Tibial nerve (tissue), 4 donors: Measurements from ENCODE around the gene DPYSL4. TPM values are rescaled to one million over a fixed set of nuclear protein-coding genes. Genes with fewer than 3 reads are reported as not detected.

ENCODE experiments used
- DNase-seq, 2 donors: peaks; one replicate each; pipeline ENCODE4 v3.0.0-alpha.2; 2019; ENCODE audit warnings: low spot score in 2 of 2
- H3K27ac ChIP-seq, 4 donors: fragments of 200-600 bp; sonication (generic) in 3 of 4; one replicate each; pipeline ENCODE4 v1.5.1; 2017 to 2019; ENCODE audit warnings: mild to moderate bottlenecking in 1 of 4
- H3K27me3 ChIP-seq, 2 donors: fragments of 200-600 bp; sonication (generic) in 1 of 2; one replicate each; pipeline versions ENCODE4 v1.5.1 to v1.6.0; 2017 to 2019
- H3K36me3 ChIP-seq, 3 donors: fragments of 200-600 bp; sonication (generic); one replicate each; pipeline ENCODE4 v1.5.1; 2018 to 2019
- H3K4me1 ChIP-seq, 4 donors: fragments of 200-600 bp; sonication (generic) in 3 of 4; one replicate each; pipeline ENCODE4 v1.5.1; 2017 to 2019
- H3K4me3 ChIP-seq, 4 donors: fragments of 200-600 bp; sonication (generic) in 3 of 4; one replicate each; pipeline ENCODE4 v1.5.1; 2017 to 2019; ENCODE audit warnings: mild to moderate bottlenecking in 1 of 4, moderate library complexity in 1 of 4
- H3K9me3 ChIP-seq, 4 donors: fragments of 200-600 bp; sonication (generic) in 3 of 4; one replicate each; pipeline ENCODE4 v1.5.1; 2017 to 2019
- EP300 ChIP-seq, 2 donors: sonication (generic); formaldehyde crosslinking; IDR thresholded peaks; one replicate each; pipeline ENCODE4 v1.6.1; 2017; ENCODE audit warnings: antibody characterized with exemption in 2 of 2, mild to moderate bottlenecking in 1 of 2
- POLR2A ChIP-seq, 2 donors: fragments of 450-650 bp; IDR thresholded peaks; one replicate each; pipeline ENCODE4 v1.6.1; 2017; ENCODE audit warnings: antibody characterized with exemption in 2 of 2, mild to moderate bottlenecking in 2 of 2, moderate library complexity in 2 of 2
- WGBS, 2 donors: methylation state at CpG; one replicate each; pipeline ENCODE4 v1.1.5; 2018; 5-methylcytosine and 5-hydroxymethylcytosine counted together
- total RNA-seq, 4 donors: library from RNA; depleted of rRNA; stranded (reverse); fragments of >200 nt; gene quantifications; one replicate each; pipeline ENCODE4 v1.1.0, GENCODE V29; 2016
- TF ChIP-seq, protein P1 (sequence below), 5 experiments: fragments of 200-600 bp in 3 of 5; fragments of 450-650 bp in 2 of 5; sonication (generic) in 3 of 5; IDR thresholded peaks; one replicate each; pipeline ENCODE4 v1.5.1; 2016 to 2019; ENCODE audit warnings: antibody characterized with exemption in 5 of 5, mild to moderate bottlenecking in 3 of 5, moderate library complexity in 2 of 5

DPYSL4 gene
- total RNA-seq, 4 donors from 2014 or later: 0.21 to 3.1 (median 1.4) TPM

- Histone ChIP-seq H3K9me3 (no peaks in the 10 kb centered on the region), H3K27me3 (no peaks in the 10 kb centered on the region), H3K4me1 (no peaks in the 10 kb centered on the region), H3K27ac (no peak overlapping the region), H3K36me3 (peaks cover 0 to 7% (median 0%) of the 10 kb centered on the region in 3 donors), H3K4me3 (no peak overlapping the region)
- 74 to 86% methylated on average over 14 of the region's 14 CpGs for WGBS, 2 donors
- TF ChIP-seq POLR2A (IDR thresholded peaks at IDR 0.05): no peak
- no peak for TF ChIP-seq EP300 (IDR thresholded peaks at IDR 0.05)
- TF ChIP-seq, protein P1, sequence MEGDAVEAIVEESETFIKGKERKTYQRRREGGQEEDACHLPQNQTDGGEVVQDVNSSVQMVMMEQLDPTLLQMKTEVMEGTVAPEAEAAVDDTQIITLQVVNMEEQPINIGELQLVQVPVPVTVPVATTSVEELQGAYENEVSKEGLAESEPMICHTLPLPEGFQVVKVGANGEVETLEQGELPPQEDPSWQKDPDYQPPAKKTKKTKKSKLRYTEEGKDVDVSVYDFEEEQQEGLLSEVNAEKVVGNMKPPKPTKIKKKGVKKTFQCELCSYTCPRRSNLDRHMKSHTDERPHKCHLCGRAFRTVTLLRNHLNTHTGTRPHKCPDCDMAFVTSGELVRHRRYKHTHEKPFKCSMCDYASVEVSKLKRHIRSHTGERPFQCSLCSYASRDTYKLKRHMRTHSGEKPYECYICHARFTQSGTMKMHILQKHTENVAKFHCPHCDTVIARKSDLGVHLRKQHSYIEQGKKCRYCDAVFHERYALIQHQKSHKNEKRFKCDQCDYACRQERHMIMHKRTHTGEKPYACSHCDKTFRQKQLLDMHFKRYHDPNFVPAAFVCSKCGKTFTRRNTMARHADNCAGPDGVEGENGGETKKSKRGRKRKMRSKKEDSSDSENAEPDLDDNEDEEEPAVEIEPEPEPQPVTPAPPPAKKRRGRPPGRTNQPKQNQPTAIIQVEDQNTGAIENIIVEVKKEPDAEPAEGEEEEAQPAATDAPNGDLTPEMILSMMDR (IDR thresholded peaks at IDR 0.05): no peak
- no peak for DNase-seq
These were observed 58.3 kb downstream of the DPYSL4 start for GRCh38 chr10:132245056-132245455.

DNA sequence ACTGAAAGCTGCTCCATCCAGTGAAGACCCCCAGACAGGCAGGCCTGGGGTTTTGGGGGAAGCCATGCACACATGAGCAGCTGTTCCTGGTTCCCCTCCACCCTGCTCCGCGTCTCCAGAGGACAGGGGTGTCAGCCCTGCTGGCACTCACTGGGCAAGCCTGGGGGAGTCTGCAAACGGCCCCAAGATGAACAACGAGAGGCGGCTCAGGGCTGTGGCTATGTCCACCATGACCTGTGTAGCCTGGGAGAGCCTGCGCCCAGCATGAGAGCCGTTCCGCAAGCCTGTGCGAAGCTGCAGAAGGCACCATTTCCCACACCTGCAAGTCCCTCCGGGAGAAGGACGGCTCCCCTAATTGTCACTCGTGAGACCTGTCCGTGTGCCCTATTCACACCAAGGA is 59.5 kb downstream of the DPYSL4 start:
- Histone ChIP-seq H3K27me3 (no peaks in the 10 kb centered on the region), H3K27ac (no peak overlapping the region), H3K4me1 (no peaks in the 10 kb centered on the region), H3K4me3 (no peak overlapping the region), H3K9me3 (no peaks in the 10 kb centered on the region), H3K36me3 (peaks cover 0 to 7% (median 0%) of the 10 kb centered on the region in 3 donors)
- WGBS, 2 donors: 86% methylated on average over 11 to 13 of the region's 13 CpGs
- DNase-seq: no peak
- TF ChIP-seq POLR2A (IDR thresholded peaks at IDR 0.05) (no peak), EP300 (IDR thresholded peaks at IDR 0.05) (no peak)
- TF ChIP-seq, protein P1 (IDR thresholded peaks at IDR 0.05): no peak

DNA sequence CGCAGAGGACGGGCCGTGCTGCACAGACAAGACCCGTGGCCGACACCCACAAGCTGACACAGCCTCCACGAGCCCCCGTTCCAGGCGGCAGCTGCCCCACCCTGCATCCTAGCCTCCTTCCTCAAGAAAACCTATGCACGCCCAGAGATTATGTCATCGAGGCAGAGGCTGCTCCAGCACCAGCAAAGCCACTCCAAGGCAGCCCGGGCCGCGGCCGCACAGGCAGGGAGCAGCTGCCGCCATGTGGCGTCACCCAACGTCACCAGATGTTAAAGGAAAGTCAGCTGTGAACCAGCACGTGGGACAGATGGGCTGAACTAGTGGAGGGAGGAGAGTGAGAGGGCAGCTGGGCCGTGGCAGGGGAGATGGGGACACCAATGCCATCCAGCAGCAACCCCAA is 61.2 kb downstream of the DPYSL4 start:
- H3K27ac ChIP-seq: no peak overlapping the region
- no peak overlapping the region for H3K4me3 ChIP-seq
- no peaks in the 10 kb centered on the region for H3K27me3 ChIP-seq
- DNase-seq: no peak
- H3K4me1 ChIP-seq: no peaks in the 10 kb centered on the region
- TF ChIP-seq, protein P1 (IDR thresholded peaks at IDR 0.05): no peak
- TF ChIP-seq POLR2A (IDR thresholded peaks at IDR 0.05) (no peak), EP300 (IDR thresholded peaks at IDR 0.05) (no peak)
- H3K36me3 ChIP-seq: peaks cover 0 to 7% (median 0%) of the 10 kb centered on the region in 3 donors
- 80 to 88% methylated on average over 16 to 19 of the region's 19 CpGs for WGBS, 2 donors
- H3K9me3 ChIP-seq: no peaks in the 10 kb centered on the region

DNA sequence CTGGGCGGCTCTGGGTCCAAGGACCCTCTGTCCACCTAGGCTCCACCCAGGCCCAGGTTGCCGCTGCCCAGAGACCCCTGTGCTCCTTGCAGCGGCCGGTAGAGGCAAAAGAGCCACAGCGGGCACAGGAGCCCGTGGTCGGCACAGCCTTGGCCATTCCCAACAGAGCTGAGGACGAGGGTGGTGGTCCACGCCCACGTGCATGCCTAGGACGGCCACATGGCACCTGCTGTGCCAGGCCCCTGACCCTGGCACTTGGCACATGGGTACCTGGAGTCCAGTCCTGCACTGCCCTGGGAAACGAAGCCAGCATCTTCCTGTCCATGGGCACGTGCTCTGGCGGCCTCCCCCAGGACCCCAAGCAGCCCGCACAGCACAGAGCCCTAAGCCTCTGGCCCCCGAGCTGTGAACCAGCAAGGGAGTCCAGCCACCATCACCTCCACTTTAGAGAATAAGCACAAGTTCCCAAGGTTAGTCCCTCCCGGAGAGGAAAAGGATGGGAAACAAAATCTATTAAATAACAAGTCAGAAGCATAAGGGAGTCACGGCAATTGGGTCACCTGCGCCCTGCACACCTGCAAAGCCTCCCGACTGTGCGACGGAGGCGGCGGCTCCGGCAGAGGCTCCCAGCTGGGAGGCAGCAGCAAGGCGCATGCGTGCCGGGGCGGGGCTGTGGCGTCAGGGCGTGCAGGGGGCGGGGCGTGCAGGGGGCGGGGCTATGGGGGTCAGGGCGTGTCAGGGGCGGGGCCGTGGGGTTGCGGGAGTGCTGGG is 61.9 kb downstream of the DPYSL4 start:
- WGBS, 2 donors: 70 to 75% methylated on average over 19 to 28 of the region's 38 CpGs
- Histone ChIP-seq H3K9me3 (no peaks in the 10 kb centered on the region), H3K27me3 (no peaks in the 10 kb centered on the region), H3K36me3 (peaks cover 0 to 7% (median 0%) of the 10 kb centered on the region in 3 donors), H3K27ac (no peak overlapping the region), H3K4me1 (no peaks in the 10 kb centered on the region), H3K4me3 (peak overlapping the region in 1 of 4 donors; percentile 16)
- TF ChIP-seq, protein P1 (IDR thresholded peaks at IDR 0.05): no peak
- TF ChIP-seq EP300 (IDR thresholded peaks at IDR 0.05) (no peak), POLR2A (IDR thresholded peaks at IDR 0.05) (no peak)
- DNase-seq: no peak

DNA sequence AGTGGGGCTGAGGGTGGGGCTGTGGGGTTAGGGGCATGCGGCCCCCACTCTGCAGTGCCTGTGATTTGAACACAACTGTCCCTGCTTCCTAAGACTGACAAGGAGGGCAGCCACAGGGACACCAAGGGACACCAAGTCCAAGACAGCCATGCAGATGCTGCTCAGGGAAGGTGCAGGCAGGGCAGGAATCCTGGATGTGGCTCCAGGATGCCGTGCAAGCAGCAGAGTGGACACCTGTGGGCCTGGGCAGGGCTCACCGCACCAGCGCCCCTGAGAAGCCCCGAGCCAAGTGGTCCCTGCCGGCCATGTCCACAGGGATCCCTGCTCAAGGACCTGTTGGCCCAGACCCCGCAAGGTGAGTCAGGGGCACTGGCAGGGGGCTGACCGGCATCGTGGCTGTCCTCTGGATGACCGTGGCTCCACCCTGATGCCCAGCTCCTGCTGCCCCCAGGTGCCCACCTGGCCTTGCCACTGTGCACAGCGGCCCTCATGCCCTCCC is 62.5 kb downstream of the DPYSL4 start:
- peaks cover 0 to 7% (median 0%) of the 10 kb centered on the region in 3 donors for H3K36me3 ChIP-seq
- DNase-seq: no peak
- no peak overlapping the region for H3K27ac ChIP-seq
- no peaks in the 10 kb centered on the region for H3K4me1 ChIP-seq
- TF ChIP-seq EP300 (IDR thresholded peaks at IDR 0.05) (no peak), POLR2A (IDR thresholded peaks at IDR 0.05) (no peak)
- TF ChIP-seq, protein P1 (IDR thresholded peaks at IDR 0.05): no peak
- no peaks in the 10 kb centered on the region for H3K9me3 ChIP-seq
- H3K27me3 ChIP-seq: no peaks in the 10 kb centered on the region
- 88 to 93% methylated on average over 4 to 6 of the region's 11 CpGs for WGBS, 2 donors
- H3K4me3 ChIP-seq: no peak overlapping the region
